Measurements from ENCODE around the gene STAC3. TPM values are rescaled to one million over a fixed set of nuclear protein-coding genes. Genes with fewer than 3 reads are reported as not detected.

Gene STAC3
- total RNA-seq, 1 donor from 2014 or later = 0.74 TPM

- intact Hi-C loops (cut with DNase I) = no loop called here
- H3K36me3 ChIP-seq = peaks cover 0 to 32% of the 10 kb centered on the region in 2 donors
- no peak for DNase-seq (ENCODE audit: extremely low spot score in 2 of 2)
- H3K9me3 ChIP-seq = no peaks in the 10 kb centered on the region
- peak within 1 kb of the TSS; percentile 57 to 66 for H3K4me3 ChIP-seq
- H3K27me3 ChIP-seq = no peaks in the 10 kb centered on the region
- peak within 1 kb of the TSS; percentile 67 for H3K27ac ChIP-seq
- TF ChIP-seq POLR2AphosphoS5 (IDR thresholded peaks at IDR 0.05; ENCODE audit: insufficient read depth in 1 of 2, low read depth in 1 of 2) = peak; percentile 75 to 96
- peak in 1 of 3 experiments; percentile 37 for TF ChIP-seq CTCF (IDR thresholded peaks at IDR 0.05)
- TF ChIP-seq POLR2A (IDR thresholded peaks at IDR 0.05) = no peak
- H3K4me1 ChIP-seq = peaks cover 36% of the 10 kb centered on the region
Measured at GRCh38 chr12:57229634-57230380, 21.2 kb downstream of the STAC3 start, which contains the start of gene SHMT2. TSS of gene SHMT2 (plus strand) at chr12:57229711. CDS start at chr12:57229779, 68 bp downstream.

GRCh38 chr12:57229046-57229633 lies 21.8 kb downstream of the STAC3 start:
- peaks cover 0 to 30% of the 10 kb centered on the region in 2 donors for H3K36me3 ChIP-seq
- peaks cover 34% of the 10 kb centered on the region for H3K4me1 ChIP-seq
- no peak for DNase-seq (ENCODE audit: extremely low spot score in 2 of 2)
- peak overlapping the region; percentile 57 to 66 for H3K4me3 ChIP-seq
- intact Hi-C loops (cut with DNase I) = no loop called here
- H3K27me3 ChIP-seq = no peaks in the 10 kb centered on the region
- no peaks in the 10 kb centered on the region for H3K9me3 ChIP-seq
- peak overlapping the region; percentile 67 for H3K27ac ChIP-seq
- TF ChIP-seq POLR2A (IDR thresholded peaks at IDR 0.05) = no peak
- TF ChIP-seq CTCF (IDR thresholded peaks at IDR 0.05) = no peak
- TF ChIP-seq POLR2AphosphoS5 (IDR thresholded peaks at IDR 0.05; ENCODE audit: insufficient read depth in 1 of 2, low read depth in 1 of 2) = no peak

GRCh38 chr12:57227315-57228115 lies 23.5 kb downstream of the STAC3 start:
- H3K4me3 ChIP-seq = no peak overlapping the region
- H3K27me3 ChIP-seq = no peaks in the 10 kb centered on the region
- no peak overlapping the region for H3K27ac ChIP-seq
- peaks cover 0 to 14% of the 10 kb centered on the region in 2 donors for H3K36me3 ChIP-seq
- DNase-seq (ENCODE audit: extremely low spot score in 2 of 2) = no peak
- intact Hi-C loops (cut with DNase I) = no loop called here
- TF ChIP-seq CTCF (IDR thresholded peaks at IDR 0.05) (no peak), POLR2AphosphoS5 (IDR thresholded peaks at IDR 0.05; ENCODE audit: insufficient read depth in 1 of 2, low read depth in 1 of 2) (no peak), POLR2A (IDR thresholded peaks at IDR 0.05) (no peak)
- H3K4me1 ChIP-seq = peaks cover 34% of the 10 kb centered on the region
- H3K9me3 ChIP-seq = no peaks in the 10 kb centered on the region

GRCh38 chr12:57226588-57227314 lies 24.2 kb downstream of the STAC3 start:
- no peak for DNase-seq (ENCODE audit: extremely low spot score in 2 of 2)
- no peak overlapping the region for H3K4me3 ChIP-seq
- H3K4me1 ChIP-seq = peaks cover 34% of the 10 kb centered on the region
- H3K9me3 ChIP-seq = no peaks in the 10 kb centered on the region
- intact Hi-C loops (cut with DNase I) = no loop called here
- H3K27me3 ChIP-seq = peaks cover under 1% of the 10 kb centered on the region
- H3K27ac ChIP-seq = no peak overlapping the region
- TF ChIP-seq POLR2AphosphoS5 (IDR thresholded peaks at IDR 0.05; ENCODE audit: insufficient read depth in 1 of 2, low read depth in 1 of 2) (no peak), CTCF (IDR thresholded peaks at IDR 0.05) (no peak)
- peaks cover 0 to 6% of the 10 kb centered on the region in 2 donors for H3K36me3 ChIP-seq
